Stimulated activated naive CD8-positive, alpha-beta T cell treated with anti-CD3 and anti-CD28 coated beads, Interleukin-15, Interleukin-2, amounts not matched to agents 100 ng/mL and 50 ng/mL, for 24 hours (primary cell): Measurements from ENCODE around the gene ARL5B.

ENCODE experiments used
- H3K27ac Mint-ChIP-seq: one replicate; pipeline ENCODE4 v1.8.0; 2021; ENCODE audit warnings: mild to moderate bottlenecking, mixed read lengths
- H3K27me3 Mint-ChIP-seq: one replicate; pipeline ENCODE4 v1.8.0; 2021; ENCODE audit warnings: mixed read lengths
- H3K36me3 Mint-ChIP-seq: one replicate; pipeline ENCODE4 v1.8.0; 2021; ENCODE audit warnings: low read depth, mixed read lengths
- H3K4me1 Mint-ChIP-seq: one replicate; pipeline ENCODE4 v1.8.0; 2021; ENCODE audit warnings: low read depth, mixed read lengths
- H3K4me3 Mint-ChIP-seq: one replicate; pipeline ENCODE4 v1.8.0; 2021; ENCODE audit warnings: mild to moderate bottlenecking, mixed read lengths
- H3K9me3 Mint-ChIP-seq: one replicate; pipeline ENCODE4 v1.8.0; 2021; ENCODE audit warnings: mixed read lengths

ARL5B gene

DNA sequence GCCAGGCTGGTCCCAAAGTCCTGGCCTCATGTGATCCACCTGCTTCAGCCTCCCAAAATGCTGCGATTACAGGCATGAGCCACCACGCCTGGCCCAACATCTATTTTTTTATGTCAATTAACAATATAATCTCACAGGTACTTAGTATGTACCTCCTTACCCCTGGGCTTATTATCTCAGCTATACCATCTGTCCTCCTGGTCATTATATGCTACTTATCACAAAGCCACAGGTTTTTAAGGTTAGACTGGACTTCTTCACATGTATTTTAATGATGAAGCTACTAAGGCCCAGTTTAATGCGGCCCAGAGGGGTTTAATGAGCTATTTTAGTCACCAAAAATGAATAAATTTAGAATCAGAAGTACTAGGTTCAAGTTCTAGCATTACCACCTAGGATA is 11.3 kb upstream of the ARL5B start:
- Mint-ChIP-seq H3K27me3 (no peaks in the 10 kb centered on the region), H3K36me3 (peaks cover 38% of the 10 kb centered on the region), H3K9me3 (no peaks in the 10 kb centered on the region), H3K4me1 (peaks cover 55% of the 10 kb centered on the region), H3K4me3 (no peak overlapping the region), H3K27ac (no peak overlapping the region)

DNA sequence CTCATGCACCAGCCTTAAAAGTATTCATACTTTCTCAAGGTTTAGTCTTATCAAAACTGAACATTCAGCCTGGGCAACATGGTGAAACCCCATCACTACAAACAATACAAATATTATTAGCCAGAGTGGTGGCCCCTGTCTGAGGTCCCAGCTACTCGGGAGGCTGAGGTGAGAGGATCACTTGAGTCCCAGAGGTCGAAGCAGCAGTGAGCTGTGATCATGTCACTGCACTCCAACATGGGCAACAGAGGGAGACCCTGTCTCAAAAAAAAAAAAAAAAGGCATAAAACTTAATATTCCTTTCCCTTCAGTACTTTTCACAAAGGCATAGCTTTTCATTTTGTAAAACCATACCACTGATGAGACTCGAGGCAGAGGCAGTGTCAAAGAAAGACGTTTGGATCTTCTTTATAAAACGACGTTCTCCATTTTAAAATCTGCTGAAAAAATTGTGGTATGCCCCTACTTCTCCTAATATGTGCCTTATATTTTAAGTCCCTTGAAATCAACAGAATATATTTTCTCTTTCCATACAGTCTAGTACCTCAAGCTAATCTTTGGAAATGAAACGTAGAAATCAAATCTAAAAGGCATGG is 9.8 kb upstream of the ARL5B start:
- Mint-ChIP-seq H3K27me3 (no peaks in the 10 kb centered on the region), H3K4me3 (peak overlapping the region; percentile 96), H3K36me3 (peaks cover 27% of the 10 kb centered on the region), H3K27ac (peak overlapping the region; percentile 98), H3K4me1 (peaks cover 46% of the 10 kb centered on the region), H3K9me3 (no peaks in the 10 kb centered on the region)

DNA sequence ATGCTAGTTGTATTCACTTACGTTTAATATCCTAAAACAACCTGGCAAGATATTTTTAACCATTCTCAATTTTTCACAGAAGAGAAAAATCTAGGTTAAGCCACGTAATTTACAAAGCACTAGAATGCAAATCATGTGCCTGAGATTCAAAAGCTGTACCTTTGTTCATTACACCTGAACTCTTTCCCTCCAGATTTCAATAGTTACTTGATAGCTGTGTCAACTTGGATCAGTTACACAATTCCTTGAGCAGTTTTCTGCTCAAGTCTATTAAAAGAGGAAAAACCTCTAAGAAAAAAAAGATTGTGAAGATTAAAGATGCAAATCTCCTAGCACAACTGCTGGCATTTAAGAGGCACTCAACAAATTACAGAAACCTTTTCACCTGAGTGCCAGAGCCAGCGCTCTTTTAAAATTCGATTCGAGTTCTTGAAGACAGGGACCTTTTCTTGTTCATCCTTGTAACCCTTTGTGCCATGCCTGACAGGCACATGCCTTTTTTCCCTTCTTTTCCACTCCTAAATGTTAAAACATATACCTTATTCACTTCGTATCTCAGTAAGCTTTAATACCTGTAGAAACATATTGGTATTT is 8.7 kb upstream of the ARL5B start:
- H3K4me1 Mint-ChIP-seq = peaks cover 46% of the 10 kb centered on the region
- peak overlapping the region; percentile 96 for H3K4me3 Mint-ChIP-seq
- H3K27ac Mint-ChIP-seq = peak overlapping the region; percentile 98
- H3K27me3 Mint-ChIP-seq = no peaks in the 10 kb centered on the region
- H3K9me3 Mint-ChIP-seq = no peaks in the 10 kb centered on the region
- H3K36me3 Mint-ChIP-seq = peaks cover 23% of the 10 kb centered on the region

DNA sequence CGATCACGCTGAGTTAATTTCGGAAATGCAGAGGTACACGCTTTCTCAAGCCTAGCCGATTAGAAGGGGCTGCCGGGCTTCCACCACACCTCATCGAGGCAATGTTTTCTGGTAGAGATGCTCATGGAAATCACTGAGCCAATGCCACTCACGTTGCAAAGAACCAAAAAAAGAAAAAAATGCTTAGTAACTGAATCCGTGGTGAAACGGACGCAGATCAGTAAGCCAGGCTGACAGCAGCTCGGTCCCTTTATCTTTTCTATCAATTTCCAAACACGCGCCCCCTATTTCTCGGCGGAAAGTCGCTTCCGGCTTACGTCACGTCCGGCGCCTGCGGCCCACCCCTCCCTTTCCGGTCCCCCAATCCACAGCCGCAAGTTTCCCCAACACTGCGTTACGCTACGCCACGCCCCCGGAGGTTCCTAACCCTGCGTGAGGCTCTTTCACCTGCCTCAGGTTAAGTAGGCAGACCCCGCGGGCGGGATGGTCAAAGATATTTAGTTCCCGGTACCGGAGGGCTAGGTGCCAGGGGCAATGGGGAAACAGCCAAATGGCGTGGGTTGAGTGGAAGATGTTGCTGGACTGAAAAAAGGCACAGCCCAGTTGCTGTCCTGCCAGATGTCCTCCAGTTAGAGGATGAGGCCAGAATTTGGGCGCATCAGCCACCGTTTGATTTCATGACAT is 7.8 kb upstream of the ARL5B start, which contains the start of gene NSUN6:
NSUN6 (minus strand) TSS at position 264 of the 684 bp plus-strand sequence. CDS start 384 bp downstream, outside the sequence.
- Mint-ChIP-seq H3K9me3 (no peaks in the 10 kb centered on the region), H3K4me1 (peaks cover 50% of the 10 kb centered on the region), H3K4me3 (peak within 1 kb of the TSS; percentile 96), H3K27me3 (no peaks in the 10 kb centered on the region), H3K27ac (peak within 1 kb of the TSS; percentile 98), H3K36me3 (peaks cover 21% of the 10 kb centered on the region)

DNA sequence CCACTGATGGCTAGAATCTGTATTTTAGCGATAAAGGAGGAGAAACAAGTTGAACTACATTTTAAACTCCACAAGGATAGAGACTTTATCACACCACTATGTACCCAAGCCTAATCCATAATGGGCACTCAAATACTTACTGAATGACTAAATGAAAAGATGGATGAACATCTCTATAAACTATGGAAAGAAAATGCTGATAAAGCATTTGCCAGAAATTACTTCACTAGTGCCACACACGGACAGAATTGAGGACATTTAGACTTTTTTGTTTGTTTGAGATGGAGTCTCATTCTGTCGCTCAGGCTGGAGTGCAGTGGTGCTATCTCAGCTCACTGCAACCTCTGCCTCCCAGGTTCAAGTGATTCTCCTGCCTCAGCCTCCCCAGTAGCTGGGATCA is 6.1 kb upstream of the ARL5B start:
- no peak overlapping the region for H3K4me3 Mint-ChIP-seq
- no peak overlapping the region for H3K27ac Mint-ChIP-seq
- peaks cover 51% of the 10 kb centered on the region for H3K4me1 Mint-ChIP-seq
- no peaks in the 10 kb centered on the region for H3K27me3 Mint-ChIP-seq
- no peaks in the 10 kb centered on the region for H3K9me3 Mint-ChIP-seq
- peaks cover 18% of the 10 kb centered on the region for H3K36me3 Mint-ChIP-seq

DNA sequence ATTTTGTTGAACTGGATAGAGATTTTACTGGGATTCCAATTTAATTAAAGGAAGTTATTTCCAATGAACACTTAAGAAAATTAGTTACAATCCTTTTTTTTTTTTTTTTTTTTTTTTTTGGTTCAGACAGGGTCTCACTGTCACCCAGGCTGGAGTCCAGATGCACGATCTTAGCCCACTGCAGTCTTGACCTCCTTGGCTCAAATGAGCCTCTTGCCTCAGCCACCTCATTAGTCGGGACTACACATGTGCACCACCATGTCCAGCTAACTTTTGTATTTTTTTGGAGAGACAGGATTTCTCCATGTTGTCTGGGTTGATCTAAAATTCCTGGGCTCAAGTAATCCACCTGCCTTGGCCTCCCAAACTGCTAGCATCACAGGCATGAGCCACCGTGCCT is 2.5 kb upstream of the ARL5B start:
- peaks cover 35% of the 10 kb centered on the region for H3K4me1 Mint-ChIP-seq
- H3K9me3 Mint-ChIP-seq = no peaks in the 10 kb centered on the region
- no peak overlapping the region for H3K4me3 Mint-ChIP-seq
- no peak overlapping the region for H3K27ac Mint-ChIP-seq
- H3K27me3 Mint-ChIP-seq = no peaks in the 10 kb centered on the region
- H3K36me3 Mint-ChIP-seq = peaks cover 9% of the 10 kb centered on the region

DNA sequence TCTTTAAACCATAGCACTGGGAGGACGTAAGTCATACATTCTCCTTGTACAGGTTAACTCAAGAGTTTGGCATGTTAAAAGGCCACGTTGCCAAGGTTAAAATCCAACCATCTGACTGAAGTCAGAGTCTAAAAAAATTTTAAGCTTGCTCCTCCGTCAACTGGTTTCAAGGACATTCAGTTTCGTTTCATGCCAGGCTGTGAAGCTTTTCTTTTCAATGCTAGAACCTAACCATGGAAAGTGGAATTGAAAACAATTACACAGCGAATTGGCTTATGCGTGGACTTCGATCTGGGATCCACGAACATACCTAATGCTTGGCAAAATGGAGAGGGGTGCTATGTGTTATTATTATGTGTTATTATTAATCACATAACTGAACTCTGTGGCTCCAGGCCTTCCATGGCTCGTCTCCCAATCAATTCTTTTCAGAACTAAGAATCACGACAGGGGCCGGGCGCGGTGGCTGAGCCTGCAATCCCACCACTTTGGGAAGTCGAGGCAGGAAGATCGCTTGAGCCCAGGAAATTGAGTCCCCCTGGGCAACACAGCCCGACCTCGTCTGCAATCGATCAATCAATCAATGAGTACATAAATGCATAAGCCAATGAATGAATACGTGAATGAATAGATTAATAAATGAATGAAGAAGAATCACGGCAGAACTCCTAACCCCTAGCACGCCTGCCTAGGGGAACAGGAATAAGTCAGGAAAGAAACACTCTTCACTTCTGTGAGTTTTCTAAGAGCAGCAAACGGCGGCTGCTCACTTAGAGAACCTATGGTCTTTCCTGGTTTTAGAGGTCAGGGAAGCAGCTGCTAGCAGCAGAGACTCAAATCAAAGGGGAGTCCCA is 733 bp upstream of the ARL5B start:
- H3K4me3 Mint-ChIP-seq = peak overlapping the region; percentile 94
- H3K9me3 Mint-ChIP-seq = no peaks in the 10 kb centered on the region
- peaks cover 36% of the 10 kb centered on the region for H3K4me1 Mint-ChIP-seq
- H3K36me3 Mint-ChIP-seq = peaks cover 17% of the 10 kb centered on the region
- H3K27ac Mint-ChIP-seq = peak overlapping the region; percentile 95
- H3K27me3 Mint-ChIP-seq = no peaks in the 10 kb centered on the region

DNA sequence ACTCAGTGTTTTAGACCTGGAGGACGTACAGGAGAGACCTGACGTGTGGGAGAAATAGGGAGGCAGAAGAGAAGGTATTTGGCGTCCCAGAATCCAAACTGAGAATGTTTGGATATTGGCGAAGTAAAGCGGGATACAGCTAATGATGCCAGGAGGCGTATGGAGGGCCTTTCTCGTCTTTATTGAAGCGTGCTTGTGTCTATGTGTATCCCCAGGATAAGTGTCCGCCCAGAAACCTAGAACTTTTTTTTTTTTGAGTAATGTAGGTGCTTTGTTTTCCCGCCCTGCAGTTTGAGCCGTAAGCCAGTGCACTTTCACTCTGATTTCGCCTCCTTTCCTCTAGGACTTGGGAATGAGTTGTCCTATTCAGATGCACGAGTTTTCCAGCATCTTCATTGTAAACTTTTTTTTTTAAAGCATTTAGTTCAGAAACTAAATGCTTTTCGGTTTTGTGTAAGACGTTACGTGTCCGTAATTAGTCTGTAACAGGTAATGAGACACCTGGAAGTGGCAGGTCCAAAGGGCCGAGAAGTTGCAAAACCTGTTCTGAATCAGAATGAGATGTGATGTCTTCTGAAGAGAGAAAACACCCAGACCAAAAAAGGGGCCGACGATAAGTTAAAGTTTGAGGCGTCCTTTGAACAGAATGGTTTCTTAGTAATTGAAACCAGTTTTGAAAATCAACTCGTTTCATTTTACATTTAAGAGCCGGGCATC is 746 bp downstream of the ARL5B start:
- Mint-ChIP-seq H3K27me3 (no peaks in the 10 kb centered on the region), H3K4me1 (peaks cover 45% of the 10 kb centered on the region), H3K27ac (peak overlapping the region; percentile 96), H3K36me3 (peaks cover 24% of the 10 kb centered on the region), H3K9me3 (no peaks in the 10 kb centered on the region), H3K4me3 (peak overlapping the region; percentile 94)

DNA sequence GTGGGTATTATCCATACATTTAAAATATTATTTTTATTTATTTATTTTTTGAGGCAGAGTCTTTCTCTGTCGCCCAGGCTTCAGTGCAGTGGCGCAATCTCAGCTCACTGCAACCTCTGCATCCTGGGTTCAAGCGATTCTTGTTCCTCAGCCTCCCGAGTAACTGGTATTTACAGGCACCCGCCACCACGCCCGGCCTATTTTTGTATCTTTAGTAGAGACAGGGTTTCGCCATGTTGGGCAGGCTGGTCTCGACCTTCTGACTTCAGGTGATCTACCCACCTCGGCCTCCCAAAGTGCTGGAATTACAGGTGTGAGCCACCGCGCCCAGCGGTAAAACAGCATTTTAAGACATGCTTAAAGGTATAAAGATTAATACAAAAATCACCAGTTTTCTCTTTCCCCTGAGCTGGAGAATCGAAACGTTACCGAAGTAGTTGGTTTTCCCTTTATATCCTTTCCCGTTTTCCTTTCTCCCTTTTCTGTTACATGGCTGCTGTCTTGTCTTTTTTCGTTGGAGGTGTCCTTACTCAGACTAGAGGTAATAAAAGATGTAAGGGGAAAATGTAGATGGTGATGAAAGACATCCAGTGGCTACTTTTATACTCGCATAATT is 1.7 kb downstream of the ARL5B start:
- Mint-ChIP-seq H3K27ac (peak overlapping the region; percentile 19), H3K9me3 (no peaks in the 10 kb centered on the region), H3K4me1 (peaks cover 51% of the 10 kb centered on the region), H3K27me3 (no peaks in the 10 kb centered on the region), H3K4me3 (peak overlapping the region; percentile 94), H3K36me3 (peaks cover 33% of the 10 kb centered on the region)

DNA sequence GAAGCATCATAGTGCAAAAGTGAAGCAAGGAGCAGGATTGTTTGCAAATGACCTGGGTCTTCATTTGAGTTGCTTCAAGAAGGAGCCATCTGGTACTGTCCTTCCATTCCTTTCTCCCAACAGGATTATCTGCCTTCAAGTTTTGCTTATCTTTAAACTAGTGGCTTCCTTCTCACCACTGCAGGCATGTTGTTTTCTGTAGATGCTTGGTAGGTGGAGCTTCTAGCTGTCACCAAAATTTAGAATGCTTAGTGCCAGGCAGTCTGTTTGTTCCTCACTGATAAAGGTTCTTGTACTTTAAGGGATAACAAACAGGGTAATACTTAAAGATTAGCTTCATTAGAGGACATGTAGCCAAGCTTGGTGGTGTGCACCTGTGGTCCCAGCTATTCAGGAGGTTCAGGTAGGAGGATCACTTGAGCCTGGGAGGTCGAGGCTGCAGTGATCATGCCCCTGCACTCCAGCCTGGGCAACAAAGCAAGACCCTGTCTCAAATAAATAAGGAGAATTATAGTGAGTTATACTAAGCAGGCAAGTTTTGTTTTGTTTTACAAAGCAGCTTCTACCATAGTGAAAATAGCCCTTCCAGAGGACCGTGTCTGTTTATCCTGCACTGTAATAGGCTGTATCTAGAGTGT is 5.7 kb downstream of the ARL5B start:
- peaks cover 53% of the 10 kb centered on the region for H3K36me3 Mint-ChIP-seq
- H3K4me3 Mint-ChIP-seq = no peak overlapping the region
- H3K9me3 Mint-ChIP-seq = no peaks in the 10 kb centered on the region
- no peaks in the 10 kb centered on the region for H3K27me3 Mint-ChIP-seq
- H3K4me1 Mint-ChIP-seq = peaks cover 40% of the 10 kb centered on the region
- no peak overlapping the region for H3K27ac Mint-ChIP-seq

DNA sequence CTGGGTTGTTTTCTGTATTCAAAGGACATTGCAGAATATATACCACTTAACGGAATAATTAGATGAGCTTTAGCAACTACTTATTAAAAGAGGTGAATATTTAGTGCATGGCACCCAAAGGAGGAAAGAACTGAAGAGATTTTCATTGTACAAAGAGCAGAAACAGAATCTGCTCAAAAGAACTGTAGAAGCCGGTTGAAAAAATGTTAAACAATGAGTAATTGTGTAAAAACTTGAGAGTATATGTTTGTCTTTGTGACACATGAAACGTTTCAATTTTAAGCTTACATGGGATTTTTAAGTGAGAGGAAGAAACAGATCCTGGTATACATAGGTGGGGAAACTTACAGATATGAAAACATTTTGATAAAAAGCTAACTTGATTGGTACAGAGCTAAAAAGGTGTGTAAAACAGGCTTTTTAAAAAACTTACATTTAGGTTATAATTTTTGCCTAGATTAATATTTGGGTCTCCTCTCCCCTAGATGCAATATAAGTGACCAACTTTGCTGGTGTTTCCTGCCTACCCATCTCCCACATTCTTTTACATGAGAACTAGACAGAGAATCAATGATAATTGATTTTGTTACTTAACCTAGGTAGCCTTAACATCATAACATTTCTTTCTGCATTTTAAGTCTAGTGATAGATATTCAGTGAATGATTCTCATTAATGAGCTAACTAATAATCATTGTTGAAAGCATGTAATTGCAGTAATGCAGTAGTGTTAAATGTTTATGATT is 6.8 kb downstream of the ARL5B start:
- Mint-ChIP-seq H3K4me1 (peaks cover 37% of the 10 kb centered on the region), H3K27me3 (no peaks in the 10 kb centered on the region), H3K27ac (no peak overlapping the region), H3K4me3 (no peak overlapping the region), H3K9me3 (no peaks in the 10 kb centered on the region), H3K36me3 (peaks cover 59% of the 10 kb centered on the region)

DNA sequence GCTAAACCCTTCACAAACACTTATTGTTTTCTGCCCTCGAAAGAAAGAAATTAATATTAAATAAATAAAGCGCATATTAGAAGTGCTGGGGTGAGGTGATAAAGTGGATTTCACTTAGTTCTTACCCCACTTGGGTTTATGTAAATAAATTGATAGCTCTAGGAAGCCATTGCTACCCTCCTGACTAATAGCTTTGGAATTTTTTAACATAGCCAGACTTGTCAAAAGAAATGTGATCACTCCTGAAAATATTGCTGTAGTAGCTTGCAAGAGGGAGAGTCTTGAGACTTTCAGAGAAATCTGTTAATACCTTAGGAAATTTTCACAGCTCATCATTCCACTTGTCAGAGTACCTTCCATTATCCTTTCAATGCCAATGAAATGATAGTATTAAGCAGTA is 7.6 kb downstream of the ARL5B start:
- Mint-ChIP-seq H3K4me1 (peaks cover 29% of the 10 kb centered on the region), H3K27ac (no peak overlapping the region), H3K27me3 (no peaks in the 10 kb centered on the region), H3K4me3 (no peak overlapping the region), H3K9me3 (no peaks in the 10 kb centered on the region), H3K36me3 (peaks cover 59% of the 10 kb centered on the region)

DNA sequence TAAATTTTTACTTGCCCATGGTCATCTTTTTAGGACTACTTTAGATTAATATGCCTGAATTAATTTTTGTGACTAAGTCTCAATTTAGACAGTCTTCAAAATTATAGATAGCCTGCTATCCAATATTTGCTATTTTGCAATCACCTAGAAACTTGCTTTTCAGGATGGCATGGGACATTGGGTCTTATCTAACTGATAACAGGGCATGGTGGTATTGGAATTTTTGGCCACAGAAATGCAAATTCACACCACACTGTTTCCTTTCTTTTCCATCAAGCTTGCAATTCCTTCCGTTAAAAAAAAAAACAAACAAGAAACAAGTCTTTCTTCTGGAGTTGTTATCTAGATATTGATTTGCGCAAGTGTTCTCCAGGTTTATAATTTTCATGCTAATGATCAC is 8.8 kb downstream of the ARL5B start:
- H3K4me1 Mint-ChIP-seq = peaks cover 21% of the 10 kb centered on the region
- H3K27ac Mint-ChIP-seq = no peak overlapping the region
- H3K4me3 Mint-ChIP-seq = no peak overlapping the region
- no peaks in the 10 kb centered on the region for H3K9me3 Mint-ChIP-seq
- H3K36me3 Mint-ChIP-seq = peaks cover 60% of the 10 kb centered on the region
- no peaks in the 10 kb centered on the region for H3K27me3 Mint-ChIP-seq
